ENCODE data around the gene PDSS2.

DNA sequence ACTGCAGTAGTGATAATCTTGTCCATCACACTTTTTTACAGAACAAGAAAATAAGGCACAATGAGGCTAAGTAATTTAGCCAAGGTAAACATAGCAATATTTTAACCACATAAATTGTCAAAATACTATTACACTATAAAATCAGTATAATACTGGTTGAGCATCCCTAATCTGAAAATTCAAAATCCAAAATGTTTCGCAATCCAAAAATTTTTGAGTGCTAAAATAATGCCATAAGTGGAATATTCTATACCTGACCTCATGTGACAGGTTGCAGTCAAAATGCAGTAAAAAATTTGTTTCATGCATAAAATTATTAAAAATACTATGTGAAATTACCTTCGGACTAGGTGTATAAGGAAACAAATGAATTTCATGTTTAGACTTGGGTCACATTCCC, 101.5 kb downstream of the PDSS2 start:
- no peak for TF ChIP-seq CTCF (IDR thresholded peaks at IDR 0.05; ENCODE audit: low read depth, low read length)
- no peak for TF ChIP-seq EZH2phosphoT487 (IDR thresholded peaks at IDR 0.05; ENCODE audit: low read depth)
